Measurements from ENCODE around the gene SPATC1L.

The SPATC1L gene

GRCh38 chr21:46214478-46215340 is 30.4 kb upstream of the SPATC1L start:
- no peak for TF ChIP-seq TAF1 (IDR thresholded peaks at IDR 0.05; ENCODE audit: borderline replicate concordance, insufficient read depth, low read length)
- no peak for TF ChIP-seq FOXP2 (optimal IDR thresholded peaks at IDR 0.05; ENCODE audit: borderline replicate concordance, extremely low read depth, extremely low read length, insufficient read depth)
- TF ChIP-seq, protein P1, sequence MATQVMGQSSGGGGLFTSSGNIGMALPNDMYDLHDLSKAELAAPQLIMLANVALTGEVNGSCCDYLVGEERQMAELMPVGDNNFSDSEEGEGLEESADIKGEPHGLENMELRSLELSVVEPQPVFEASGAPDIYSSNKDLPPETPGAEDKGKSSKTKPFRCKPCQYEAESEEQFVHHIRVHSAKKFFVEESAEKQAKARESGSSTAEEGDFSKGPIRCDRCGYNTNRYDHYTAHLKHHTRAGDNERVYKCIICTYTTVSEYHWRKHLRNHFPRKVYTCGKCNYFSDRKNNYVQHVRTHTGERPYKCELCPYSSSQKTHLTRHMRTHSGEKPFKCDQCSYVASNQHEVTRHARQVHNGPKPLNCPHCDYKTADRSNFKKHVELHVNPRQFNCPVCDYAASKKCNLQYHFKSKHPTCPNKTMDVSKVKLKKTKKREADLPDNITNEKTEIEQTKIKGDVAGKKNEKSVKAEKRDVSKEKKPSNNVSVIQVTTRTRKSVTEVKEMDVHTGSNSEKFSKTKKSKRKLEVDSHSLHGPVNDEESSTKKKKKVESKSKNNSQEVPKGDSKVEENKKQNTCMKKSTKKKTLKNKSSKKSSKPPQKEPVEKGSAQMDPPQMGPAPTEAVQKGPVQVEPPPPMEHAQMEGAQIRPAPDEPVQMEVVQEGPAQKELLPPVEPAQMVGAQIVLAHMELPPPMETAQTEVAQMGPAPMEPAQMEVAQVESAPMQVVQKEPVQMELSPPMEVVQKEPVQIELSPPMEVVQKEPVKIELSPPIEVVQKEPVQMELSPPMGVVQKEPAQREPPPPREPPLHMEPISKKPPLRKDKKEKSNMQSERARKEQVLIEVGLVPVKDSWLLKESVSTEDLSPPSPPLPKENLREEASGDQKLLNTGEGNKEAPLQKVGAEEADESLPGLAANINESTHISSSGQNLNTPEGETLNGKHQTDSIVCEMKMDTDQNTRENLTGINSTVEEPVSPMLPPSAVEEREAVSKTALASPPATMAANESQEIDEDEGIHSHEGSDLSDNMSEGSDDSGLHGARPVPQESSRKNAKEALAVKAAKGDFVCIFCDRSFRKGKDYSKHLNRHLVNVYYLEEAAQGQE (IDR thresholded peaks at IDR 0.05; ENCODE audit: insufficient read depth in 1 of 2, low read depth in 2 of 2, low read length in 2 of 2) = no peak
- no peak for TF ChIP-seq SIN3A (IDR thresholded peaks at IDR 0.05; ENCODE audit: borderline replicate concordance, insufficient read depth, low read length)
- TF ChIP-seq POLR2AphosphoS5 (IDR thresholded peaks at IDR 0.05; ENCODE audit: low read depth, low read length) = no peak

DNA sequence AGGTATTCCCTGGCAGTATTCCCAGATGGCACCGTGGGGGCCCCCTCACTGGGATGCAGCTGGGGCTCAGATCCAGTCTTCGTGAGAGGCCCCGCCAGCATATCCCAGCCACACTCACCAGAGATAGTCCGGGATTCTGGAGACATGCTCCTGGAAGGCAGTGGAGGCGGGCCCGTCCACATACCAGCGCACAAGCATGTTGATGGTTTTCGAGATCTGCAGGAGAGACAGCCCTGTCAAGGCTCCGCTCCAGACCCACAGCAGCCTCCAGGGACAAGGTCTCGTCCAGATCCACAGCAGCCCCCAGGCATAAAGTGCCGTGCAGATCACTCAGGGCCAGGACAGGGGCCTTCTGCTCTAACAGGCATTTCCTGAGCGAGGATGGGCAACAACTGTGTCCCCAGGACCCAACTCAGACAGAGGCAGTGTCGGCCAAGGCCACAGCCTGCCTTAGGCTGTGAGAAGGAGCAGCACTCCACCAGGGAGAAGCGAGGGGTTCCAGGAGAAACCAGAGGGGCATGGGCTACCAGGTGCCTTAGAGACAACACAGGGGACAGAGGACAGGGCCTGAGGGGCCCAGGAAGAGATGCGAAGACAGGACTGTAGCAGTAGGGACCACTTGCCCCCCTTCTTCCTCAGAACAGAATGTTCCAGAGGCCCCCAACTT is 29.5 kb upstream of the SPATC1L start:
- TF ChIP-seq FOXP2 (optimal IDR thresholded peaks at IDR 0.05; ENCODE audit: borderline replicate concordance, extremely low read depth, extremely low read length, insufficient read depth) (no peak), SIN3A (IDR thresholded peaks at IDR 0.05; ENCODE audit: borderline replicate concordance, insufficient read depth, low read length) (no peak), POLR2AphosphoS5 (IDR thresholded peaks at IDR 0.05; ENCODE audit: low read depth, low read length) (no peak), TAF1 (IDR thresholded peaks at IDR 0.05; ENCODE audit: borderline replicate concordance, insufficient read depth, low read length) (no peak)
- TF ChIP-seq, protein P1 (IDR thresholded peaks at IDR 0.05; ENCODE audit: insufficient read depth in 1 of 2, low read depth in 2 of 2, low read length in 2 of 2) = no peak

DNA sequence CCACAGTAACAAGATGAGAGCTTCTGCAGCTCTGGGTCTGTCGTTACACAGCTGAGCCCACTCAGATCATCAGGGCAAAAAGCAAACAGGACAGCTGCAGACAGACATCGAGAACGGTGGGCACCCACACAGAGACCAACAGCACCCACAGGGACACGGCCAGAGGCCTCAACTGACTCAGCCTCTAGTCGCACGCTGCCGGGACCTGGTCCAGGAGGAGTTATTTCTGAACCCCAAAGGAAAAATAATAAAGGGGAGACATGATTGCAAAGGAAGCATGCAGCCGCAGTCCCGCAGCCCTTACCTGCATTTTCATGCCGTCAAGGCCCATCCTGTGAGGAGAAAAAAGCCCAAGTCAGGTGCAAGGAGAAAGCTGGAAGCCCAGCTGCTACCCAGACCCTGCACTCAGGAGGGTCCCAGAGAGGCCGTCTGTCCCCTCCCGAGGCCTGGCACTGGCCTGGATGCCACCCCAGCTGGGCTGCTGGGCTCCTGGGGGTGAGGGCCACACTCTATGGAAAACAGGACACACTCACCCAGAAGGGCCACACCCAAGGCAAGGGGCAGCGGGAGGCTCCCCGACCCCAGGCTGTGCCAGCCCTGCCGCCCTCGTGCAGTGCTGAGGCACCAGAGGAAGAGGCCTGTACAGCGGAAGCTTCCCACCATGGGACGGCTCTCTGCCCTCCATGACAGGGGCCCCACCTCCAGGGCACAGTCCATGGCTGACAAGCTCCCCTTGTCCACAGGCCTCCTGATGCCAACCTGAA is 28.6 kb upstream of the SPATC1L start:
- no peak for TF ChIP-seq TAF1 (IDR thresholded peaks at IDR 0.05; ENCODE audit: borderline replicate concordance, insufficient read depth, low read length)
- TF ChIP-seq, protein P1 (IDR thresholded peaks at IDR 0.05; ENCODE audit: insufficient read depth in 1 of 2, low read depth in 2 of 2, low read length in 2 of 2) = no peak
- no peak for TF ChIP-seq POLR2AphosphoS5 (IDR thresholded peaks at IDR 0.05; ENCODE audit: low read depth, low read length)
- TF ChIP-seq FOXP2 (optimal IDR thresholded peaks at IDR 0.05; ENCODE audit: borderline replicate concordance, extremely low read depth, extremely low read length, insufficient read depth) = no peak
- TF ChIP-seq SIN3A (IDR thresholded peaks at IDR 0.05; ENCODE audit: borderline replicate concordance, insufficient read depth, low read length) = no peak

DNA sequence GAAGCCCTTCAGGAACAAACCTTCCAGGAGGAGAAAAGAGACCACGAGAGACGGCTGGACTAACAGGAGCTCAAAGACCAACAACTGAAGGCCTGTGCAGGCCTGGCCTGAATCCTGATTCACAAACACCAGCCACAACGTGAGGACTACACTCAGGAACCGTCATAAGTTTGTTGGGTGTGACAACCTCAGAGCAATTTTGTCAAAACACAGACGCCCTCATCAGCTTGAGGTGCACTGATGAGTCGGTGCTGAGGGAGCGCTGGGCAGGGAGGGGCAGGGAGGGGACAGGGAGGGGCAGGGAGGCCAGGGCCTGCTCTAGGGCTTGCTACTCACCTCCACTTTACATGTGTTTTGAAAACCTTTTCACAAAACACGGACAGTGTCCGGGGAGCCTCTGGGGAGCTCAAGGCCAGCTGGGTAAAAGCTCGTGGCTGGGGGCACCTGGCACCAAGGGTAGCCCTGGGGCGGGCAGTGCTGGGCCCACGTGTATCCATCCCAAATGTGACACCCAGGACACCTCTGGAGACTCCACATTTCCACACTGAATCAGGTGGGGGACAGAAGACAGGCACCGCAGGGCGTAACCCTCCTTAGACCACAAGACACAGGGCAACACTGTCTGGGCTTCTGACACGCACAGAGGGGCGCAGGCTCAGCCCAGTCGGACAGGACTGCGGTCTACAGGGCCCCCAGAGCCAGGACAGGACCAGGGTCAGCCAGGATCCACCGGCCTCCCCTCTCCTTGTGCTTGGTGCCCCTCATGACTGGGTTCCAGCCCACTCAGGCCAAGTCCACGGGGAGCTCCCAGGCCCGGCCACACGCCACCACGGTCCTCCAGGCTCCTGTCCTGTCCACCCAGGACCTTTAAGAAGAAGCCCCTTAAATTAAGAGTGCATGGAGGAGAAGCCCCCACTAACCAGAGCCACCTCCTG is 27.8 kb upstream of the SPATC1L start:
- TF ChIP-seq SIN3A (IDR thresholded peaks at IDR 0.05; ENCODE audit: borderline replicate concordance, insufficient read depth, low read length) = no peak
- TF ChIP-seq POLR2AphosphoS5 (IDR thresholded peaks at IDR 0.05; ENCODE audit: low read depth, low read length) = no peak
- TF ChIP-seq FOXP2 (optimal IDR thresholded peaks at IDR 0.05; ENCODE audit: borderline replicate concordance, extremely low read depth, extremely low read length, insufficient read depth) = no peak
- TF ChIP-seq TAF1 (IDR thresholded peaks at IDR 0.05; ENCODE audit: borderline replicate concordance, insufficient read depth, low read length) = no peak
- TF ChIP-seq, protein P1 (IDR thresholded peaks at IDR 0.05; ENCODE audit: insufficient read depth in 1 of 2, low read depth in 2 of 2, low read length in 2 of 2) = no peak
